AG04450 (cell line): Measurements from ENCODE around the gene MBNL1. TPM values are rescaled to one million over a fixed set of nuclear protein-coding genes. Genes with fewer than 3 reads are reported as not detected.

Experiments used
- CTCF ChIA-PET: fragments of 300-600, 350-600 bp; formaldehyde crosslinking; extraction: SDS; loops from one replicate; lab custom pipeline; 2022; ENCODE audit warnings: antibody characterized with exemption, inconsistent platforms; lab: Charles Lee
- POLR2A ChIA-PET: fragments of 350-600 bp; formaldehyde crosslinking; extraction: SDS; loops from one replicate; lab custom pipeline; 2021; ENCODE audit warnings: antibody characterized with exemption, inconsistent platforms; lab: Yijun Ruan, JAX
- DNase-seq: peaks from one replicate; pipeline ENCODE4 v3.0.0-alpha.2; 2011; ENCODE audit warnings: low read depth, low spot score
- H3K27ac ChIP-seq: one replicate; pipeline ENCODE4 v1.5.1; 2012; ENCODE audit warnings: low read depth, low read length, control low read depth
- H3K27me3 ChIP-seq: one replicate; pipeline ENCODE4 v1.6.0; 2012; ENCODE audit warnings: low read length; ENCODE audit not compliant: control insufficient read depth, insufficient read depth
- H3K4me3 ChIP-seq: 2 replicates; pipeline ENCODE4 v1.5.1; 2011; ENCODE audit warnings: mild to moderate bottlenecking, low read depth, low read length, control low read depth
- H3K9me3 ChIP-seq: 2 replicates; pipeline ENCODE4 v1.5.1; 2012; ENCODE audit warnings: low read length; ENCODE audit not compliant: control insufficient read depth, insufficient read depth
- CTCF ChIP-seq: IDR thresholded peaks from 2 replicates; pipeline ENCODE4 v1.5.1; 2011; ENCODE audit warnings: low read depth, low read length, control low read depth, inconsistent platforms
- polyA plus RNA-seq: library from polyadenylated mRNA; depleted of rRNA; stranded (reverse); fragments of >200 nt; gene quantifications from 2 replicates; pipeline ENCODE4 v1.2.3, GENCODE V29; 2011

MBNL1 gene
- polyA plus RNA-seq, 1 experiment, result 92.1 TPM

- Histone ChIP-seq H3K4me3 (no peak overlapping the region), H3K9me3 (no peaks in the 10 kb centered on the region), H3K27ac (no peak overlapping the region), H3K27me3 (no peaks in the 10 kb centered on the region)
- POLR2A ChIA-PET, result no interaction called here
- no peak for TF ChIP-seq CTCF
- no peak for DNase-seq
- CTCF ChIA-PET, result interaction anchor here (1.5 to 2.9 kb wide), 7 partner anchors 9 to 419 kb away, joined by 4 to 15 read pairs (median 7); no protein-coding TSS in a partner anchor
These were observed 176.5 kb downstream of the MBNL1 start for GRCh38 chr3:152445212-152445611.

GRCh38 chr3:152446495-152446894, 177.8 kb downstream of the MBNL1 start:
- Histone ChIP-seq H3K27me3 (no peaks in the 10 kb centered on the region), H3K9me3 (no peaks in the 10 kb centered on the region), H3K27ac (no peak overlapping the region), H3K4me3 (no peak overlapping the region)
- no peak for TF ChIP-seq CTCF
- DNase-seq, result no peak
- POLR2A ChIA-PET, result no interaction called here
- CTCF ChIA-PET, result interaction anchor here (1.6 kb wide), 1 partner anchor 374 kb away, joined by 7 read pairs; no protein-coding TSS in a partner anchor

- H3K27me3 ChIP-seq, result no peaks in the 10 kb centered on the region
- POLR2A ChIA-PET, result interaction anchor here (0.7 kb wide), 1 partner anchor 64 kb away, joined by 3 read pairs; no protein-coding TSS in a partner anchor
These were observed 178.8 kb downstream of the MBNL1 start for GRCh38 chr3:152447511-152447910.

GRCh38 chr3:152448091-152448490, 179.4 kb downstream of the MBNL1 start:
- TF ChIP-seq CTCF, result no peak
- Histone ChIP-seq H3K27ac (no peak overlapping the region), H3K9me3 (no peaks in the 10 kb centered on the region), H3K4me3 (no peak overlapping the region), H3K27me3 (no peaks in the 10 kb centered on the region)
- DNase-seq, result no peak
- ChIA-PET POLR2A (no interaction called here), CTCF (interaction anchor here (0.6 to 1.4 kb wide), 4 partner anchors 18 to 421 kb away, joined by 4 to 13 read pairs (median 6); no protein-coding TSS in a partner anchor)

More at GRCh38 chr3:152447511-152447910, 178.8 kb downstream of the MBNL1 start:
- Histone ChIP-seq H3K9me3 (no peaks in the 10 kb centered on the region), H3K27ac (no peak overlapping the region), H3K4me3 (no peak overlapping the region)
- no peak for DNase-seq
- TF ChIP-seq CTCF, result no peak
- CTCF ChIA-PET, result interaction anchor here (0.7 to 1.4 kb wide), 4 partner anchors 19 to 421 kb away, joined by 3 to 6 read pairs (median 5); no protein-coding TSS in a partner anchor

- ChIA-PET POLR2A (no interaction called here), CTCF (interaction anchor here (1.2 kb wide), 1 partner anchor 8 kb away, joined by 5 read pairs; no protein-coding TSS in a partner anchor)
- no peak for TF ChIP-seq CTCF
- Histone ChIP-seq H3K4me3 (no peak overlapping the region), H3K9me3 (no peaks in the 10 kb centered on the region), H3K27ac (no peak overlapping the region), H3K27me3 (no peaks in the 10 kb centered on the region)
- DNase-seq, result no peak
These were observed 183.6 kb downstream of the MBNL1 start for GRCh38 chr3:152452318-152452717.
